GM18505 (cell line): Measurements from ENCODE around the gene MYO5B.
"Not testable (repeated sequence)": the region's sequence is repeated elsewhere in the genome, so short reads cannot be mapped to it uniquely, and the experiment has no call there.

ENCODE experiments used
- ATAC-seq: cut with Tn5 transposase; IDR thresholded peaks from one replicate; pipeline ENCODE4 v1.9.1; 2021; ENCODE audit not compliant: unreplicated experiment
- POLR2A ChIP-seq: IDR thresholded peaks from 4 replicates; pipeline ENCODE4 v1.6.1; 2011; ENCODE audit warnings: borderline replicate concordance; ENCODE audit not compliant: insufficient read depth, insufficient read length; ENCODE audit errors: extremely low read depth

Gene MYO5B

DNA sequence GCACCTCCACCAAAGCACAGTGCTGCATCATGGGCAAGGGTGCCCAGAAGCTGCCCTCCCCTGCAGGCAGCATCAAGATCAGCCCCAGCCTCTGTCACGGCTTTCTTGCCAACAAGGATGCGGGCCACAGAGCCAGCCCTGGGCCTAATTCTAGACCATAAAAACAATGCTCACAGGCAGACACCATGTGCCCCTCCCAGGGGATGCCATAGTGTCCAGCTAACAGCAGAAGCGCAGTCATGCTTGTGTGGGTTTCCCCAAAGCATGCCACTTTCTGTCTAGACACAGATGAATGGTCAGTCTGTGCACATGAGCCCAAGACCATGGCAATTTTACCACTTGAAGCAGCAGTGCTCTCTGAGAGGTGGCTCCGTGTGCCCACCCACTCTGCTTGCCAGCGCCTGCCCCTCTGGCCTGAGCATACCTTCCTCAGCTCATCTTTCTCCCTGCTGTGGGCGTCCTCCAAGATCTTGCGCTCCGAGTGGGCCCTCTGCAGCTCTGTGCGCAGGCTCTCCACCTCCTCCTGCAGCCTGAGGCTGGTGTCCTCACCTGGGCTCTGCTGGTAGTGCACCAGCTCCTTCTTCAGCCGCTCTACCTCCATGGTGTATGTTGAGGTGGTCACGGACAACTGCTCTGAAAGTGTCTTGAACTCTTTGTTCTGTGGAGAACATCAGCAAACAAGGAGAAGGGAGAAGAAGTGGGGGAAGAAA lies 300.3 kb downstream of the MYO5B start:
- no peak for TF ChIP-seq POLR2A
- no peak for ATAC-seq

DNA sequence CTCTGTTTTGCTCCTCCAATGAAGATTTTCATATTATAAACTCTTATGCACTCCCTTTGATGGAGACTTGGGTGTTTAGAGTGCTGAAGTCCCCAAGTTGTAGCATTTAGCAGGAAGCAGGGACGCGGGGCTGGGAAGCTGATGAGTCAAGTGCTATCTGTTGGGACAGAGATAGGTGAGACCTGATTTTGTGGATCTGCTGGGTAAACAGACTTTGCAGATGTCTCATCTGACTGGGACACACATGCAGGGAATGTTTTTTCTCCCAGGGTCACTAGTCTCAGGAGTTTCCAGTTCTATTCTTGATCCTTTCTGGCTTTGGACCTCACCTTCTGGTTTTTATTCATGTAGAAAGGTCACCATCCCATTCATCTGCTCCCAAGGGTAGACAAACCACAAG lies 301.9 kb downstream of the MYO5B start:
- no peak for ATAC-seq

DNA sequence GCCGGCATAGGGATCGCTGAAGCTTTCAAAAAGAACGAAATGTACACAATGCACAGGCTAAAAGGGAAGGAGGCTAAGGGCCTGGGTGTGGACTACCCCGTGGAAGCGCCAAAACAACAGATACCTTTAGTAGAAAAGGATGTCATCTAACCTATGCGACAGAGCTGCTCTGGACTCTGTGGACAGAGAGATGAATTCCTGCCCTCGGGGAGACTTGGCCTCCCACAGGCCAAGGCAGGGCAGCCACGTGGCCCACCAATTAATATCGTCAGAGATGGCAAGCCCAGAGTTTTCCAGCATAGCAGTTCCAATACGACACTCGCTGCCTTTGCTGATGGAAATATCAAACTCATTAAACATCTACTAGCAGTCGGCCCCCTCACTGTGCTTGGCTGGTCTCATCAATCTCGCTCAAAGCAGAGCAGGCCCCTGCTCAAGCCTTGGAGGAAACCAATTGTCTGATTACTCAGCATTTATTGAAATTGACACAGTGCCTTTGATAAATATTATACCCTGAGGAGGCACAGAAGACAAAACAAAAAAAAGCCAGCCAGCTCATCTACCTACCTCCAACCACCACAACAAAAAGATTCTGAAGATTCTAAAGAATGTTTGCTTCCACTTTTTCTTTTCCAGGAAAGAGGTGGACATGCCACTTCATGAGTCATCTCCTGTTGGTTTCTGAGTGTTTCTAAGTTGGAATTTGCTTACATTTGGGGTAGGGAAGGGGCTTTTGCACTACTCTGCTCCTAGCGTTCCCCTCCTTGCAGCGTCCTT lies 302.6 kb downstream of the MYO5B start:
- no peak for TF ChIP-seq POLR2A
- no peak for ATAC-seq

More for the DNA sequence above, 301.9 kb downstream of the MYO5B start:
- no peak for TF ChIP-seq POLR2A

DNA sequence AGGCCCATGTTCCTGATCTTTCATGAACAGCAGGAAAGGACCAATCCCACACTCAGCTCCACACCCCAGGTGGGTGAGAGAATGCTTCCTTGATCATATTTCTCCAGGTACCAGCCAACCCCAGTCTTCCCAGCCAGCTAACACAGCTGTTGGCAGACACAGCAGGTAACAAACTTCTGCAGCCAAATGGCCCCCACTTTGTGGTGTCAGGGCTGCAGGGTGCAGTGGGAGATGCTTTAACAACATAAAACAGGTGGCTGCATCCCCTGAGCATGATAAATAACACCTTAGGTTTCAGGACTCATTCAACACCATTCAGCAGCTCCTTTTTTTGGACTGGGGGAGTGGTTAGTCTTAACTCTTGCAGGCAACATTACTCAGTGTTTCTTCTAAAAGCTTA lies 304.9 kb downstream of the MYO5B start:
- no peak for TF ChIP-seq POLR2A

DNA sequence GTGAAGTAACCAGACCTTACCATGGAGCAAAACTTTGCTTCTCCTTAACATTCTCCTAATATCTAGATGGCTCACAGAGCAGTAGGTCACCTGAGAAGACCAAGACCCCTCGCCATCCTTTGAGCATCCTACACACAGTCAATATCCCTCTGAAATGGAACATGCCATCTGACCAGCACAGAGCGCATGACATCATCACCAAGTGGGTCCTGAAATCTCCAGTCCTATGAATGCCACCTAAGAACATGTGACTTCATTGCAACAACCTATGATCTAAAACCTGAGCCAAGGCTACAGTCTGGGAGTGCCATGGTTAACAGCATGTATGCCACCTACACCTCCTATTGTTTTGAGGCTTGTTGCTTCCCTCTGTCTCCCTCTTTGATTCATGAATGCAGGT lies 305.4 kb downstream of the MYO5B start:
- ATAC-seq = not testable (repeated sequence)

More for the DNA sequence above, 304.9 kb downstream of the MYO5B start:
- no peak for ATAC-seq

DNA sequence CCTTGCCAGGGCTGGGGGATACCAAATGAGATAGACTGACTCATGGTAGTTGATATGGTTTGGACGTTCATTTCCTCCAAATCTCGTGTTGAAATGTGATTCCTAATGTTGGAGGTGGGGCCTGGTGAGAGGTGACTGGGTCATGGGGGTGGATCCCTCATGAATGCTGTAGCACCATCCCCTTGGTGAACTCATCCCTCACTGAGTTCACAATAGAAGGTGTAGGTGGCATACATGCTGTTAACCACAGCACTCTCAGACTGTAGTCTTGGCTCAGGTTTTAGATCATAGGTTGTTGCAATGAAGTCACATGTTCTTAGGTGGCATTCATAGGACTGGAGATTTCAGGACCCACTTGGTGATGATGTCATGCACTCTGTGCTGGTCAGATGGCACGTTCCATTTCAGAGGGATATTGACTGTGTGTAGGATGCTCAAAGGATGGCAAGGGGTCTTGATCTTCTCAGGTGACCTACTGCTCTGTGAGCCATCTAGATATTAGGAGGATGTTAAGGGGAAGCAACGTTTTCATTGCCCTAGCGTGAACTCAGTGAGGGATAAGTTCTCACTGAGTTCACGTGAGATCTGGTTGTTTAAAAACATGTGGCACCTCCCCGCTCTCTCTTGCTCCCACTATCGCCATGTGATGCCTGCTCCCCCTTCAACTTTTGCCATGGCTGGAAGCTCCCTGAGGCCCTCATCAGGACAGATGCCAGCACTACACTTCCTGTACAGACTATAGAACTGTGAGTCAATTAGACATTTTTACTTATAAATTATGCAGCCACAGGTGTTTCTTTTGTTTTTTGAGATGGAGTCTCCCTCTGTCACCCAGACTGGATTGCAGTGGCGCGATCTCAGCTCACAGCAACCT lies 307.8 kb downstream of the MYO5B start:
- TF ChIP-seq POLR2A = no peak
- ATAC-seq = no peak

DNA sequence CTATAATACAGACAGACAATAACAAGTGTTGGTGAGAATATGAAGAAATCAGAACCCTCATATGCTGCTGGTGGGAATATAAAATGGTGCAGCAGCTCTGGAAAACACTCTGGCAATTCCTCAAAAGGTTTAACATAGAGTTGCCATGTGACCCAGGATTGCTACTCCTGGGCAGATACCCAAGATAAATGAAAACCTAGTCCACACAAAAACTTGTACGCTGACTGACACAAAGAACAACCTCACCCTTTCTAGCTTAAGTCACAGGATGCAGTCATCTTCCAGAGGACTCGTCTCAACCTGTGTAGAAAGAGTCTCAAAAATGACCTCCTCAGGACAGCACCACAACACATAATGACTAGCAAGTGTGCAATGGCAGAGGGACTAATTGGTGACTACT lies 310.0 kb downstream of the MYO5B start:
- no peak for ATAC-seq
- TF ChIP-seq POLR2A = no peak

DNA sequence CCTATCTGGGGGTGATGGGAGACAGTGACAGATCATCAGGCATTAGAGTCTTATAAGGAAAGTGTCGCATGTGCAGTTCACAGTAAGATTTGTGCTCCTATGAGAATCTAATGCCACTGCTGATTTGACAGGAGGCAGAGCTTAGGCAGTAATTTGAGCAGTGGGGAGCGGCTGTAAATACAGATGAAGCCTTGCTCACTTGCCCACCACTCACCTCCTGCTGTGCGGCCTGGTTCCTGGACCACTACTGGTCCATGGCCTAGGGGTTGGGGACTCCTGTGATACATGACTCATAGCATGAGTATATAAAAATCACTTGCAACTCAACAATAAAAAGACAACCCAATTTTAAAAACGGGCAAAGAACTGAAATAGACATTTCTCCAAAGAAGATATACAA lies 310.5 kb downstream of the MYO5B start:
- TF ChIP-seq POLR2A = no peak
- ATAC-seq = no peak

DNA sequence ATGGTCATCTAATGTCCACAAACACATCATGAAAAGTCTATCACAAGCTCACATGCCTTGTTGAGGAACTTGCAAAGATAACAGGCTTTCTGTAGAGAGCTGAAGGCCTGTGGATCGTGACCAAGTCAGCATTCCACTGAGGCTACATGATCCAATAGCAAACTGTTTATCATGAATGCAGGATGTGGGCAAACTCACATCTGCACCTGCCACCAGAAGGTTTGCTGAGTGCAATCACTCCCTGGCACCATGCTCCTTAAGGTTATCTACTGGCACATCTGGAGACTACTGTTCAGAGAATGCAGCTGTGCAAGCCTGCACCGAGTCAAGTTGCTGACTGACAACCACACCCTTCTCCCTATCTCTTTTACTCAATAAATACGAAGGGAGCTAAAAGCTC lies 314.3 kb downstream of the MYO5B start:
- ATAC-seq = no peak
- TF ChIP-seq POLR2A = no peak

DNA sequence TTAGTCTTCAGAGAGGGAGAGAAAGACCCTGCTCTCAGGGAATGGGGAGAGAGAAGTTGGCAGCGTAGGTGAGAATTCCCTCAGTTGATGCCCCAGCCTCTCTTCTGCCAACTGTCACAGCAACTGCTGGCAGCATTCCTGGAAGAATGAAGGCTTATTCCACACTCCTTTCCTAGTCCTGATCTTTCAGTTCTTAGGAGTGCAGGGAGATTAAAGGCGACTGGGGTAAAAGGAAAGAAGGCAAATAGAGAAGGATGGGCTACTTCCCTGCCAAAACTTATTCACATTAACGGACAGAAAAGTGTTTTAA lies 315.7 kb downstream of the MYO5B start:
- no peak for TF ChIP-seq POLR2A
- ATAC-seq = no peak

DNA sequence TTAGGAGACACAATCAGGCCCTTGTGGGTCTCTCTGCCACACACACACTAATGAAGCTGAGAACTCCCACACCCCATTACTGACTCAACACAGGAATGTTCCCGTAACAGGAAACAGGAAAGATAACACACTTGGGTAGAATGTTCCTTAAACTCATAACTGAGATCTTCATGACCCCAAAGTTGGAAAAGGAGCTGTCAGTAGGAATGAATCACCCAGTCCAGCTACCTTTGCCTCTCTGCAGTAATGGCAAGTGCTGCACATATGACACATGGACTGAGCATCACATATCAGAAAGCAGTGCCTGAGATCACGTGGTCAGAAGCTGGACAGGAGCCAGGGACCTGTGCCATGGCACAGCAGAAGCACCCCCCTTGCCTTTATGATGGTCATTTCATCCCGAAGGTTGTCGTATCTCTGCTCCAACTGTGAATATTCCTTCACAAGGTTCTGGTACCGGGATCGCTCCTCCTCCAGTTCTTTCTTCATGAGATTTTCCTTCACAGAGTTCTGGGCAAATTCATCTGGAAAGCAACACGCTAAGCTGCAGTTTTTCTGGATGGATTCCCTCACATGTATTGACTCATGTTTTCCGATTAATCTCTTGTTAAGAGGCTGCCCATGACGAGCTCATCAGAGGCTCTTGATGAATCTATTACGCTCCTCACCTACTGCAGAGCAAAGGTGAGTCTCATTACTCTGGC lies 316.2 kb downstream of the MYO5B start:
- no peak for TF ChIP-seq POLR2A
- ATAC-seq = no peak

DNA sequence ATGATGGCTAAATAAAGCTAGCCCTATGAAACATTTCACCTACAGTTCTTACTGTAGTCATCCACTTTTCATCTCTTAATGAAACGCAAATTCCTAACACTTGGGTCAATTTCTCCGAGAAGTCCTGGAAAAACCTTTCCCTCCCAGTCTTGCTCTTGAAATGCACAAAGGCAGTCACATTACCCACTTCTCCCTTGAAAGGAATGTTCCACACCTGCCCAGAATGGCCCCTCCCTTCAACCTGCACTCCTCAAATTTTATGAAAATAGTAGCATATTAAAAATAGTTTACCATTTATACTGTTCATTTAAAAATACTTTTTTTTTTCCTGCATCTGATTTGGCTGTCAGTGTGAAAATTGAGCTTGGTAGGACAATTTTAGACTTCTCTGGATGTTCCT lies 316.9 kb downstream of the MYO5B start:
- ATAC-seq = no peak
- TF ChIP-seq POLR2A = no peak

DNA sequence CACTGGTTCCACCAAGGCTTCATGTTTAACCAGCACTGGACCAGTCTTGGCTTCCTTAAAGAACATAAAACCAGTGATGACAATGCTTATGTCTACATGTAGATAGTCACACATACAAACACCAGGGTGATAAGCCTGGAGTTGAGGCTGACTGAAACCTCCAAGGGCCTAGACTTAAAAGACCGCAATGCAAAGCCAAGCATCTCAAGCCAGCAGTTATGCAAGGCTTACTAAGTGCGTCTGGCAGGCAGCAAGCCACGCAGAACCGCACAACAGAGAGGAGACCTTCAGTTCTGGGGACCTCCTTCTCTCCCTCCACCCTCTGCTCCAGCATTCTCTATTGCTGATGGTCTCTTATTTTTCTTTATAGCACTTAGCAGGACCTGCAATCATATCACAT lies 318.4 kb downstream of the MYO5B start:
- no peak for TF ChIP-seq POLR2A
- ATAC-seq = no peak
